ENCODE data around the gene INPP5F. TPM values are rescaled to one million over a fixed set of nuclear protein-coding genes. Genes with fewer than 3 reads are reported as not detected.

INPP5F gene
- total and polyA plus RNA-seq, 2 donors (not counting 1 experiment from before 2014, with no cell fraction given) = 15.0 to 23.3 TPM

DNA sequence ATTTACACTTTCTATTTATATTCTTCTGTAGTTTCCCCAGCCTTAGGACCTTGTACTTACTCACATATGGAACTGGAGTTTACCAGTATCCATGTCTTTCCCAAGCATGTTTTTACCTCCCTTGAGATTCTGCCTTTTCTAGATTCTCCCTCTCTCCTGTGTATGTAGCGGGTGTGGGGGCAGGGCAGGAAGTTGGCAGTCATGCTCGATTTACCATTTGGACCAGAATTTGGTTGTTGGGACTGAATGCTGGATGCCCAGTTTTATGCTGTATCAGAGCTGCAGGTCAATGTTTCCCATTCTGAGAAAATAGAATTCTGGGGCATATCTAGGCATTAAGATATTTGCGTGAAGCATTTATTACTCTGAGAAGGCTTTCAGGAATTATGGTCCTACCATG lies 14.2 kb downstream of the INPP5F start:
- no peak overlapping the region for H3K27ac ChIP-seq (ENCODE audit: insufficient read depth, low read length)
- H3K4me2 ChIP-seq (ENCODE audit: extremely low read depth, insufficient read depth, low read length) = no peak overlapping the region
- H3K27me3 ChIP-seq (ENCODE audit: control insufficient read depth, insufficient read depth, low read length) = no peaks in the 10 kb centered on the region
- no peak overlapping the region for H3K9ac ChIP-seq (ENCODE audit: insufficient read depth, low read length)
- no peaks in the 10 kb centered on the region for H3K79me2 ChIP-seq (ENCODE audit: control insufficient read depth, insufficient read depth, low read length)
- no peaks in the 10 kb centered on the region for H3K9me3 ChIP-seq (ENCODE audit: control insufficient read depth, insufficient read depth, low read depth, low read length)
- no peak overlapping the region for H2AFZ ChIP-seq (ENCODE audit: low read length)
- no peak for TF ChIP-seq EZH2 (IDR thresholded peaks at IDR 0.05; ENCODE audit: low read length, missing control alignments)
- TF ChIP-seq, protein P1, sequence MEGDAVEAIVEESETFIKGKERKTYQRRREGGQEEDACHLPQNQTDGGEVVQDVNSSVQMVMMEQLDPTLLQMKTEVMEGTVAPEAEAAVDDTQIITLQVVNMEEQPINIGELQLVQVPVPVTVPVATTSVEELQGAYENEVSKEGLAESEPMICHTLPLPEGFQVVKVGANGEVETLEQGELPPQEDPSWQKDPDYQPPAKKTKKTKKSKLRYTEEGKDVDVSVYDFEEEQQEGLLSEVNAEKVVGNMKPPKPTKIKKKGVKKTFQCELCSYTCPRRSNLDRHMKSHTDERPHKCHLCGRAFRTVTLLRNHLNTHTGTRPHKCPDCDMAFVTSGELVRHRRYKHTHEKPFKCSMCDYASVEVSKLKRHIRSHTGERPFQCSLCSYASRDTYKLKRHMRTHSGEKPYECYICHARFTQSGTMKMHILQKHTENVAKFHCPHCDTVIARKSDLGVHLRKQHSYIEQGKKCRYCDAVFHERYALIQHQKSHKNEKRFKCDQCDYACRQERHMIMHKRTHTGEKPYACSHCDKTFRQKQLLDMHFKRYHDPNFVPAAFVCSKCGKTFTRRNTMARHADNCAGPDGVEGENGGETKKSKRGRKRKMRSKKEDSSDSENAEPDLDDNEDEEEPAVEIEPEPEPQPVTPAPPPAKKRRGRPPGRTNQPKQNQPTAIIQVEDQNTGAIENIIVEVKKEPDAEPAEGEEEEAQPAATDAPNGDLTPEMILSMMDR (conservative IDR thresholded peaks at IDR 0.05 in 1 of 2, IDR thresholded peaks at IDR 0.05 in 1 of 2; ENCODE audit: low read depth in 1 of 2, low read length in 2 of 2) = no peak
- H4K20me1 ChIP-seq (ENCODE audit: control insufficient read depth, extremely low read depth, insufficient read depth, low read length) = no peaks in the 10 kb centered on the region
- no peak overlapping the region for H3K4me3 ChIP-seq (replicated peaks in 1 of 4; ENCODE audit: control extremely low read depth in 1 of 4, insufficient read depth in 1 of 4, low read depth in 3 of 4, low read length in 4 of 4)
- no peak for DNase-seq (ENCODE audit: low read depth in 2 of 2)
- H3K4me1 ChIP-seq (ENCODE audit: control insufficient read depth, extremely low read depth, insufficient read depth, low read length) = peaks cover 4% of the 10 kb centered on the region
- no peaks in the 10 kb centered on the region for H3K36me3 ChIP-seq (ENCODE audit: control insufficient read depth, insufficient read depth, low read length)

DNA sequence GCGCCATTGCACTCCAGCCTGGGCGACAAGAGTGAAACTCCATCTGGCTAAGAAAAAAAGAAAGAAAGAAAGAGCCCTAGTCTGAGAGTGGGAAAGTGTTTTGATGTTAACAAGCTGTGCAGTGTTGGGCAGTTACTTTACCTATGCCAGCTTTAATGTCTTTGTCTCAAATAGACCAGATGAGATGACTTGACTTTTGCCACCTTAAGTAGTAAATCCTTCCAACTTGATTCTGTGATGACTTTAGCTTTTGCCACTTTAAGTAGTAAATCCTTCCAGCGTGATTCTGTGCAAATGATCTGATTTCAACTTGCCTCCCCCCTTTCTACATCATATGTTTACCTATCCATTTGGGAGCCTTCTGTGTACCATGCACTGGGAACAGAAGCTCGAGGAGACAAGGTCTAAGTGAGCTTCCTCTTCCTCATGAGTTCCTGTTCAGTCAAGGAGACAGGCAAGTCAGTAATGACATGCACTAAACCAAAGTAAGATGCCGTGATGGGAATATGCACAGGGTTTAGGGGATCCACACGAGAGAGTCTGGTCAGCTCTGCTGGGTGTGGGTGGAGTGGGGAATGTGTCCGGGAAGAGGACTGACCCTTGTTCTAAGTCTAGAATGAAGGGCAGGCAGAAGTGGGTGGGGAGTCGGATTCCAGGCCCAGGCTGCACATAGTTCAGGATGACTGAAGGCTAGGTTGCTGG lies 17.2 kb downstream of the INPP5F start:
- peak in 1 of 2 donors; percentile 73 for DNase-seq (ENCODE audit: low read depth in 2 of 2)
- H3K27me3 ChIP-seq (ENCODE audit: control insufficient read depth, insufficient read depth, low read length) = no peaks in the 10 kb centered on the region
- peaks cover 4% of the 10 kb centered on the region for H3K4me1 ChIP-seq (ENCODE audit: control insufficient read depth, extremely low read depth, insufficient read depth, low read length)
- no peak overlapping the region for H3K4me3 ChIP-seq (replicated peaks in 1 of 4; ENCODE audit: control extremely low read depth in 1 of 4, insufficient read depth in 1 of 4, low read depth in 3 of 4, low read length in 4 of 4)
- TF ChIP-seq EZH2 (IDR thresholded peaks at IDR 0.05; ENCODE audit: low read length, missing control alignments) = no peak
- TF ChIP-seq, protein P1 (conservative IDR thresholded peaks at IDR 0.05 in 1 of 2, IDR thresholded peaks at IDR 0.05 in 1 of 2; ENCODE audit: low read depth in 1 of 2, low read length in 2 of 2) = no peak
- no peaks in the 10 kb centered on the region for H3K79me2 ChIP-seq (ENCODE audit: control insufficient read depth, insufficient read depth, low read length)
- no peak overlapping the region for H3K27ac ChIP-seq (ENCODE audit: insufficient read depth, low read length)
- H3K36me3 ChIP-seq (ENCODE audit: control insufficient read depth, insufficient read depth, low read length) = no peaks in the 10 kb centered on the region
- no peaks in the 10 kb centered on the region for H4K20me1 ChIP-seq (ENCODE audit: control insufficient read depth, extremely low read depth, insufficient read depth, low read length)
- H3K9me3 ChIP-seq (ENCODE audit: control insufficient read depth, insufficient read depth, low read depth, low read length) = no peaks in the 10 kb centered on the region
- H3K9ac ChIP-seq (ENCODE audit: insufficient read depth, low read length) = no peak overlapping the region
- peak overlapping the region; percentile 37 for H3K4me2 ChIP-seq (ENCODE audit: extremely low read depth, insufficient read depth, low read length)
- peak overlapping the region; percentile 49 for H2AFZ ChIP-seq (ENCODE audit: low read length)

DNA sequence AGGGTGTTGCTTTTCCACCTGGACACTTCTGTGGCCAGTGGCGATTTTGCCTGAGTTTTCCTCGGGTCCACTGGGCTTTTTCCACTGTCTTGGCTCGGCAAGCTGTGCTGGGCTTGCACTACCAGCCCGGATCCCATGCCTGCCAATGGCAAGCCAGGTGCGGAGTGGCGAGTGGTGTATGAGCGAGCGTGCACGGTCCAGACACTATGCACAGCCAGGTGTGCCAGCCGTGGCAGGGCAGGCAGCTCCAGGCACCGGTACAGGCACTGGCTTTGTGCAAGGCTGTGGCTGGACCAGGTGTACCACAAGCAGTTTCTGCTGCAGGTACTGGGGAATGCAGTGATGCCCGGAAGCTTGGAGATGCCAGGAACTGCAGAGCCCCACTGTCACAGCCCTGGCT lies 22.1 kb downstream of the INPP5F start:
- DNase-seq (ENCODE audit: low read depth in 2 of 2) = no peak
- Histone ChIP-seq H3K4me2 (ENCODE audit: extremely low read depth, insufficient read depth, low read length) (no peak overlapping the region), H3K4me1 (ENCODE audit: control insufficient read depth, extremely low read depth, insufficient read depth, low read length) (peaks cover 4% of the 10 kb centered on the region), H2AFZ (ENCODE audit: low read length) (no peak overlapping the region), H4K20me1 (ENCODE audit: control insufficient read depth, extremely low read depth, insufficient read depth, low read length) (no peaks in the 10 kb centered on the region), H3K27me3 (ENCODE audit: control insufficient read depth, insufficient read depth, low read length) (no peaks in the 10 kb centered on the region), H3K79me2 (ENCODE audit: control insufficient read depth, insufficient read depth, low read length) (no peaks in the 10 kb centered on the region), H3K36me3 (ENCODE audit: control insufficient read depth, insufficient read depth, low read length) (no peaks in the 10 kb centered on the region), H3K27ac (ENCODE audit: insufficient read depth, low read length) (no peak overlapping the region), H3K9ac (ENCODE audit: insufficient read depth, low read length) (no peak overlapping the region), H3K9me3 (ENCODE audit: control insufficient read depth, insufficient read depth, low read depth, low read length) (no peaks in the 10 kb centered on the region), H3K4me3 (replicated peaks in 1 of 4; ENCODE audit: control extremely low read depth in 1 of 4, insufficient read depth in 1 of 4, low read depth in 3 of 4, low read length in 4 of 4) (no peak overlapping the region)
- no peak for TF ChIP-seq EZH2 (IDR thresholded peaks at IDR 0.05; ENCODE audit: low read length, missing control alignments)
- TF ChIP-seq, protein P1 (conservative IDR thresholded peaks at IDR 0.05 in 1 of 2, IDR thresholded peaks at IDR 0.05 in 1 of 2; ENCODE audit: low read depth in 1 of 2, low read length in 2 of 2) = no peak
